Right lobe of liver (tissue), 6 donors: ENCODE measurements around the gene IL17RA. TPM values are rescaled to one million over a fixed set of nuclear protein-coding genes. Genes with fewer than 3 reads are reported as not detected.

Source experiments
- ATAC-seq, 4 donors: fragments of 200-7000 bp; cut with Tn5 transposase; one replicate each; pipeline ENCODE4 v1.9.1; 2020; ENCODE audit warnings: mild to moderate bottlenecking in 4 of 4, moderate library complexity in 4 of 4
- DNase-seq, 3 donors: peaks; one replicate each; pipeline ENCODE4 v3.0.0-alpha.2; 2020
- H3K27ac ChIP-seq, 3 donors: fragments of 200-600 bp; one replicate each; pipeline ENCODE4 v1.8.0; 2022
- H3K27me3 ChIP-seq, 2 donors: fragments of 200-600 bp; one replicate each; pipeline ENCODE4 v1.8.0; 2022
- H3K36me3 ChIP-seq, 4 donors: fragments of 200-600 bp; sonication (generic) in 1 of 4; one replicate each; pipeline versions ENCODE4 v1.5.1 to v1.8.0; 2017 to 2022; ENCODE audit warnings: control low read depth in 1 of 4
- H3K4me1 ChIP-seq, 4 donors: fragments of 200-600 bp; sonication (generic) in 1 of 4; one replicate each; pipeline versions ENCODE4 v1.5.1 to v1.8.0; 2017 to 2022; ENCODE audit warnings: control low read depth in 1 of 4
- H3K4me3 ChIP-seq, 3 donors: fragments of 200-600 bp; one replicate each; pipeline ENCODE4 v1.8.0; 2022
- H3K9me3 ChIP-seq, 4 donors: fragments of 200-600 bp; sonication (generic) in 1 of 4; one replicate each; pipeline versions ENCODE4 v1.5.1 to v1.8.0; 2017 to 2022; ENCODE audit warnings: control low read depth in 1 of 4
- CTCF ChIP-seq, 4 donors: fragments of 200-600 bp in 3 of 4; fragments of 450-650 bp in 1 of 4; IDR thresholded peaks; one replicate each; pipeline versions ENCODE4 v1.5.1 to v1.8.0; 2016 to 2022; ENCODE audit warnings: antibody characterized with exemption in 4 of 4, mild to moderate bottlenecking in 2 of 4
- POLR2A ChIP-seq: fragments of 450-650 bp; IDR thresholded peaks from one replicate; pipeline ENCODE4 v1.6.1; 2017; ENCODE audit warnings: antibody characterized with exemption, mild to moderate bottlenecking
- WGBS: methylation state at CpG from one replicate; pipeline ENCODE4 v1.1.6; 2018; ENCODE audit warnings: low coverage, low lambda C conversion rate; ENCODE audit not compliant: insufficient coverage; ENCODE audit errors: missing lambda C conversion rate; 5-methylcytosine and 5-hydroxymethylcytosine counted together
- intact Hi-C, 2 donors: fragments of 100-400 bp; cut with DNase I; formaldehyde crosslinking; loops; one replicate each; pipeline versions ENCODE4 v1.11.2 to v1.14.1; 2022
- total RNA-seq, 6 experiments: library from RNA; depleted of rRNA in 2 of 6; stranded (reverse); fragments of >200 nt in 2 of 6; fragmentation: NEBNext Ultra II Directional in 3 of 6; extraction: Animal tissue kit (Norgen Biotek cat#: 25700) in 3 of 6; gene quantifications; one replicate each; pipeline versions ENCODE4 v1.1.0 to v1.2.4, GENCODE V29; 2016 to 2023
- donor health status: DM: no; HTN: yes; CAD: no.
- donor health status: DM: no; HTN: no; CAD: no.
- donor health status: DM: no; HTN: no; CAD: no.
- donor health status: DM: no; HTN: yes; CAD: no.
- donor health status: DM: no; HTN: yes; CAD: no.

The IL17RA gene
- total RNA-seq, 6 experiments from 2014 or later, result 7.1 to 13.6 (median 9.6) TPM

- H3K9me3 ChIP-seq, result no peaks in the 10 kb centered on the region
- no peak overlapping the region for H3K27ac ChIP-seq
- DNase-seq (no peak), ATAC-seq (no peak)
- peaks cover 0 to 3% (median 0%) of the 10 kb centered on the region in 4 donors for H3K4me1 ChIP-seq
- 42% methylated on average over 5 of the region's 5 CpGs for WGBS
- H3K4me3 ChIP-seq, result no peak overlapping the region
- intact Hi-C loops, result no loop called here
- no peaks in the 10 kb centered on the region for H3K36me3 ChIP-seq
- H3K27me3 ChIP-seq, result no peaks in the 10 kb centered on the region
- no peak for TF ChIP-seq POLR2A
- no peak for TF ChIP-seq CTCF (IDR thresholded peaks at IDR 0.05)
Measured at GRCh38 chr22:17115945-17116565, 31.3 kb downstream of the IL17RA start.

DNA sequence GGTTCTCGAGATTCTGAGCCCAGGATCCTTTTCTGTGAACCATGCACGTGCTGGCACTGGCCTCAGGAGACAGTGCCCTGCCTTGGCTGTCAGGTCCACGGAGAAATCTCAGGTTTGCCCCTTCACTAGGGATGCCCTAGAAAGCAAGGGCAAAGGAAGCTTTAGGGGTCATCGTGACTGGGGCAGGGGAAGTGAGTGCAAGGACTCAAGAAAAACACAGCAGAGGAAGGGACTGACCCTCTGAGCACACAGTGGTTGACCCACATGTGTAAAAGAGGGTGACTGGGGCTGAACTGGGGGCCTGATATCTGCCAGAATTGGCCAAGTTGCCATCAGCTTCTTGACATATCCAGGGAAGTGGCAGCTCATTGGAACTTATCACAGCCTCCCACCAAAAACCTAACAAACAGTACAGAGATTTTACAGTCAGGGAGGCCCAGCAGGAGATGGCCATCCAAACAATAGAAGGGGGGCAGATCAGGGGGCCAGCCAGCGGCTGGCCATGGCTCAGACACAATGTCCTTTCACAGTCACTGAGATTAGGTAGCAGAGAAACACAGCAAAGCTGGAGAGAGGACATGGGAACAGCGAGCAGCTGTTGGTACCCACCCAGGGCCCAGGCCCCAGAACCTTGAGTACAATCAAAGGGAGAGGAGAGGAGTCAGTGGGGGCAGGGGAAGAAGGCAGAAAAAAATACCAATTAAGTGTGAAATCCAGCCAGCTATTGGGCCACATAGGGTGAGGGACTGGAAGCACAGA lies 32.0 kb downstream of the IL17RA start:
- H3K4me3 ChIP-seq, result no peak overlapping the region

DNA sequence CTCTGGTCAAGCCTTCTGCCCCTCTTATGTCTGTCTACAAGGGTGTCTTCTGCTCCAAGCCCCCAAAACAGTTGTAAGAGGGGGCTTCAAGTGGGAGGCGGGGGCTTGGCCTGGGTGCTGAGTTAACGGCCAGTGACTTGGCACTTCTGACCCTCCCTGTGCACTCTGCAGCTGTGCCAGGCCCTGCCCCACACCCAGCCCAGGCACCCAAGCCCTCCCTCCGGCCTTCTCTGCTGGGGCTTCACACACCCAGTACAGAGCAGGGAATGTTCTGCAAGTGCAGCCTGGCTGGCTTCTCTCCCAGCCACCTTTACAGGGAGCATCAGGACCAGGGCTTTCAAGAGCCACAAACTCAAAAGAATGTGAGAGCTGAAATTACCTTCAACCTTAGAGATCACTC lies 32.6 kb downstream of the IL17RA start:
- Histone ChIP-seq H3K4me3 (no peak overlapping the region), H3K27me3 (no peaks in the 10 kb centered on the region), H3K27ac (no peak overlapping the region), H3K36me3 (no peaks in the 10 kb centered on the region), H3K9me3 (no peaks in the 10 kb centered on the region), H3K4me1 (peaks cover 0 to 3% (median 0%) of the 10 kb centered on the region in 4 donors)
- ATAC-seq (no peak), DNase-seq (no peak)
- intact Hi-C loops, result no loop called here
- TF ChIP-seq CTCF (IDR thresholded peaks at IDR 0.05) (no peak), POLR2A (no peak)
- 60% methylated on average over 1 of the region's 3 CpGs for WGBS

More for the DNA sequence above, 32.0 kb downstream of the IL17RA start:
- ATAC-seq (no peak), DNase-seq (no peak)
- 35% methylated on average over 6 of the region's 6 CpGs for WGBS
- Histone ChIP-seq H3K9me3 (no peaks in the 10 kb centered on the region), H3K36me3 (no peaks in the 10 kb centered on the region), H3K27ac (no peak overlapping the region), H3K4me1 (peaks cover 0 to 3% (median 0%) of the 10 kb centered on the region in 4 donors), H3K27me3 (no peaks in the 10 kb centered on the region)
- TF ChIP-seq CTCF (IDR thresholded peaks at IDR 0.05) (no peak), POLR2A (no peak)
- intact Hi-C loops, result no loop called here

- Histone ChIP-seq H3K9me3 (no peaks in the 10 kb centered on the region), H3K27me3 (no peaks in the 10 kb centered on the region), H3K4me1 (peaks cover 0 to 3% (median 0%) of the 10 kb centered on the region in 4 donors), H3K27ac (no peak overlapping the region), H3K36me3 (no peaks in the 10 kb centered on the region), H3K4me3 (no peak overlapping the region)
- ATAC-seq, result no peak
- 25% methylated on average over 4 of the region's 4 CpGs for WGBS
- TF ChIP-seq CTCF (IDR thresholded peaks at IDR 0.05), result no peak
- no peak for TF ChIP-seq POLR2A
- DNase-seq, result no peak
- intact Hi-C loops, result no loop called here
Measured at GRCh38 chr22:17117890-17118289, 33.1 kb downstream of the IL17RA start.
